Adrenal gland (tissue), 12 donors: ENCODE data around the gene ADGRL2. TPM values are rescaled to one million over a fixed set of nuclear protein-coding genes. Genes with fewer than 3 reads are reported as not detected.
"Not testable (repeated sequence)": the region's sequence is repeated elsewhere in the genome, so short reads cannot be mapped to it uniquely, and the experiment has no call there.

Source experiments
- DNase-seq, 7 donors: peaks; one replicate each; pipeline ENCODE4 v3.0.0-alpha.2; 2019 to 2020
- H3K27ac ChIP-seq, 5 donors: fragments of 200-600 bp; sonication (generic) in 4 of 5; 1 replicate in 3 of 5; 2 replicates in 2 of 5; pipeline versions ENCODE4 v1.5.1 to v1.8.0; 2016 to 2020; ENCODE audit warnings: mild to moderate bottlenecking in 1 of 5
- H3K27me3 ChIP-seq: fragments of 200-600 bp; 2 replicates; pipeline ENCODE4 v1.8.0; 2021
- H3K36me3 ChIP-seq, 2 donors: fragments of 200-600 bp; replicated peaks in 1 of 2; 1 replicate in 1 of 2; 2 replicates in 1 of 2; pipeline versions ENCODE4 v1.5.1 to v1.8.0; 2018 to 2022
- H3K4me1 ChIP-seq, 2 donors: fragments of 200-600 bp; replicated peaks in 1 of 2; 1 replicate in 1 of 2; 2 replicates in 1 of 2; pipeline versions ENCODE4 v1.5.1 to v1.8.0; 2018 to 2021
- H3K4me3 ChIP-seq, 4 donors: fragments of 200-600 bp; sonication (generic) in 3 of 4; one replicate each; pipeline ENCODE4 v1.5.1; 2016 to 2018
- H3K9me3 ChIP-seq, 3 donors: fragments of 200-600 bp; sonication (generic) in 1 of 3; replicated peaks in 1 of 3; 1 replicate in 2 of 3; 2 replicates in 1 of 3; pipeline versions ENCODE4 v1.5.1 to v1.8.0; 2016 to 2021
- CTCF ChIP-seq, 6 experiments: fragments of 450-650 bp in 4 of 6; fragments of 200-600 bp in 2 of 6; sonication (generic) in 1 of 6; IDR thresholded peaks; 1 replicate in 5 of 6; 2 replicates in 1 of 6; pipeline versions ENCODE4 v1.5.1 to v1.8.0; 2016 to 2021; ENCODE audit warnings: antibody characterized with exemption in 6 of 6, mild to moderate bottlenecking in 2 of 6, moderate library complexity in 1 of 6
- POLR2A ChIP-seq, 2 donors: fragments of 450-650 bp; IDR thresholded peaks; one replicate each; pipeline ENCODE4 v1.6.1; 2017; ENCODE audit warnings: antibody characterized with exemption in 2 of 2, mild to moderate bottlenecking in 2 of 2, moderate library complexity in 1 of 2
- WGBS, 4 donors: extraction: QIAGEN DNeasy Blood & Tissue Kit in 2 of 4; methylation state at CpG; one replicate each; pipeline versions ENCODE4 v1.1.5 to v1.1.7; 2013 to 2017; 5-methylcytosine and 5-hydroxymethylcytosine counted together
- intact Hi-C, 2 donors: fragments of 100-400 bp; cut with DNase I; formaldehyde crosslinking; loops; one replicate each; pipeline versions ENCODE4 v1.14.1 to v1.15.0; 2022 to 2023
- polyA plus RNA-seq, 3 donors: library from polyadenylated mRNA; stranded (reverse); fragments of 200-250 nt in 2 of 3; fragments of 350-450 nt in 1 of 3; fragmentation: Illumina TruSeq in 1 of 3; extraction: RNeasy Lipid Tissue Mini Kit (QIAGEN cat#74804) in 1 of 3; gene quantifications; one replicate each; pipeline ENCODE4 v1.2.3, GENCODE V29; 2013 to 2014
- total RNA-seq, 9 donors: library from RNA; depleted of rRNA in 4 of 9; stranded (reverse); fragments of >200 nt in 4 of 9; fragments of 120-200 nt in 1 of 9; fragmentation: NEBNext Ultra II Directional in 1 of 9; extraction: Animal tissue kit (Norgen Biotek cat#: 25700) in 1 of 9; gene quantifications; one replicate each; pipeline versions ENCODE4 v1.1.0 to v1.2.4, GENCODE V29; 2013 to 2023
- donor health status: healthy with polysubstance abuse.
- donor health status: Bipolar disorder and iron deficiency.
- donor health status: DM: yes; HTN: yes; CAD: no.
- donor health status: DM: no; HTN: no; CAD: no.
- donor health status: DM: no; HTN: no; CAD: no.
- donor health status: DM: yes; HTN: yes; CAD: no.

ADGRL2 gene
- total and polyA plus RNA-seq, 12 donors = 24.2 to 170 (median 58.9) TPM

DNA sequence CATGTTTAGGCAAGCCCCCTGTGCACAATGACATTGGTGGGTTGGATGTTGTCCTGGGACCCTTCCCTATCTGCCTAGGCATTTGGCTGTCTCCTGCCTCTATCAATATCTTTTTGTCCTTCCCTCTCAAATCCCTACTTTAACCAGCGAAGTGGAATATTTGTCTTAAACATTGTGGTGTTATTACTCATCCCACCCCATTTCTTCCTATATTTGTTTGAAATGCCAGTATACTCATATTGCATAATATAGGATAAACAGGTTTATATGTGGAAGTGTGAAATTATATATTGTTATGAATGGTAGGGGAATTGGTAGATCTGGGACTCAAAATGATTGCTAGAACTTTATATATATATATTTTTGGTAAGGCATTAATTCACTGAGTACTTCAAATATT is 80.0 kb downstream of the ADGRL2 start:
- Histone ChIP-seq H3K4me1 (peaks cover 15 to 51% of the 10 kb centered on the region in 2 donors), H3K27ac (no peak overlapping the region), H3K4me3 (no peak overlapping the region), H3K36me3 (no peaks in the 10 kb centered on the region), H3K27me3 (no peaks in the 10 kb centered on the region), H3K9me3 (peaks cover 0 to 10% (median 0%) of the 10 kb centered on the region in 3 donors)
- intact Hi-C loops = no loop called here
- WGBS, 4 donors = 95 to 100% (median 97%) methylated on average over 1 of the region's 1 CpG
- no peak for TF ChIP-seq POLR2A (IDR thresholded peaks at IDR 0.05)
- TF ChIP-seq CTCF (IDR thresholded peaks at IDR 0.05) = no peak
- no peak for DNase-seq

GRCh38 chr1:81885291-81885690 is 84.6 kb downstream of the ADGRL2 start:
- TF ChIP-seq POLR2A (IDR thresholded peaks at IDR 0.05) = no peak
- TF ChIP-seq CTCF (IDR thresholded peaks at IDR 0.05) = no peak
- intact Hi-C loops = no loop called here
- Histone ChIP-seq H3K4me3 (no peak overlapping the region), H3K27ac (no peak overlapping the region), H3K36me3 (no peaks in the 10 kb centered on the region), H3K4me1 (peaks cover 0 to 20% of the 10 kb centered on the region in 2 donors), H3K9me3 (no peaks in the 10 kb centered on the region), H3K27me3 (no peaks in the 10 kb centered on the region)
- DNase-seq = no peak
- WGBS, 4 donors = 86 to 89% (median 87%) methylated on average over 4 of the region's 4 CpGs

DNA sequence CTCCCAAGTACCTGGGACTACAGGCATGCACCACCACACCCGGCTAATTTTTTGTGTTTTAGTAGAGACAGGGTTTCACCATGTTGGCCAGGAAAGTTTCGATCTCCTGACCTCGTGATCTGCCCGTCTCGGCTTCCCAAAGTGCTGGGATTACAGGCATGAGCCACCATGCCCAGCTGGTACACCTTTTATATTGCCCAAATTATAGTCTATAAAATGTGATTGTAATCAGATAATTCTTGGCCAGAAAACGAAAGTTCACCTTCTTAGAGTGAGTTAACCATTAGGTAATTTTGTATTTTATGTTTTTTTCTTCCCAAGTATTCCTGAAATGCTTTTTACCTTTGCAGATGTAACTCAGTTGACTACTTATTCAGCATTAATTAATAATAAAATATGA is 85.6 kb downstream of the ADGRL2 start:
- DNase-seq, H3K27ac ChIP-seq, H3K9me3 ChIP-seq, H3K36me3 ChIP-seq, intact Hi-C loops, H3K4me3 ChIP-seq, H3K27me3 ChIP-seq: not testable (repeated sequence)
- 87 to 95% (median 93%) methylated on average over 6 of the region's 6 CpGs for WGBS, 4 donors
- peaks cover 0 to 20% of the 10 kb centered on the region in 2 donors for H3K4me1 ChIP-seq

DNA sequence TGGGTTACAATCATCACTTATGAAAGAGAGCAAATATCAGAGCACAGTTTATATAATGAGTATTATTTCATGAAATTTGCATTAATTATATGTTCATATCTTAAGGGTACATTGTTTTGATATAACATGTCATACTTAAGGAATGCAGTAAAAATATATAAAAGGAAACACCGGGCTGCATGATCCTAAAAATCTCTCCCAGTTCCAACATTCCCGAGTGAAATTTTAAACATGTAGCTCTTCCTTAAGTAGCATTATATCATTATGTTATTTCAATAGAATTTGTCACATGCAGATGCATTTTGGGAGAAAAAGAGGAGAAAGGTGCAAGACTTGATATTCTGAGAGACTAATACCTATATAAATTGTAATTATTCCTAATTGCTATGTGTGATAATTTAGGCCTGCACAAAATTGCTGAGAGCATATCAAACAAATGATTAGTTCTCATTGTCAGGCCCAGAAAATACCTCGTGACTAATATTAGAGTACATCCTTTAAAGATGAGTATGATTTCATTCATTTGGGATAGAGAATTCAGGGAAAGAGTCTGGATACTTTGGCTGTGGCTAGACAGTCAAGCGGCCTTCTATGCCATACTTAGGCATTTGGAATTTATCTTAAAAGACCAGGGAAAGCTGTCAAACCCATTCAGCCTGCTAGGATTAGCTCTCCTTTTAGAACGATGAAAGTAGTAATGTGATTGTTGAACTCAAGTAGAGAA is 86.8 kb downstream of the ADGRL2 start:
- H3K27ac ChIP-seq = no peak overlapping the region
- peaks cover 0 to 8% of the 10 kb centered on the region in 2 donors for H3K4me1 ChIP-seq
- intact Hi-C loops = no loop called here
- no peak for DNase-seq
- H3K4me3 ChIP-seq = no peak overlapping the region
- H3K36me3 ChIP-seq = no peaks in the 10 kb centered on the region
- H3K9me3 ChIP-seq = no peaks in the 10 kb centered on the region
- TF ChIP-seq CTCF (IDR thresholded peaks at IDR 0.05) = no peak
- no peak for TF ChIP-seq POLR2A (IDR thresholded peaks at IDR 0.05)
- H3K27me3 ChIP-seq = no peaks in the 10 kb centered on the region
- 59 to 67% (median 66%) methylated on average over 5 of the region's 5 CpGs for WGBS, 4 donors

DNA sequence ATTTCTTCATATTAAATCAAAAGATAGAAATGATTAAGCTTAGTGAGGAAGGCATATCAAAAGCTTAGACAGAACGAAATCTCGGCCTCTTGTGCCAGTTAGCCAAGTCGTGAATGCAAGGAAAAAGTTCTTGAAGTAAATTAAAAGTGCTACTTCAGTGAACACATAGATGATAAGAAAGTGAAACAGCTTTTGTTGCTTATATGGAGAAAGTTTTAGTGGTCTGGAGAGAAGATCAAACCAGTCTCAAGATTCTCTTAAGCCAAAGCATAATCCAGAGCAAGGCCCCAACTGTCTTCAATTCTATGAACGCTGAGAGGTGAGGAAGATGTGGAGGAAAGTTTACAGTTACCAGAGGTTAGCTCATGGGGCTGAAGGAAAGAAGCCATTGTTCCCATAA is 88.4 kb downstream of the ADGRL2 start:
- WGBS, 4 donors = 84 to 94% (median 93%) methylated on average over 4 of the region's 4 CpGs
- H3K4me1 ChIP-seq = peaks cover 6 to 19% of the 10 kb centered on the region in 2 donors
- H3K27me3 ChIP-seq = no peaks in the 10 kb centered on the region
- DNase-seq = no peak
- TF ChIP-seq POLR2A (IDR thresholded peaks at IDR 0.05) (no peak), CTCF (IDR thresholded peaks at IDR 0.05) (no peak)
- H3K4me3 ChIP-seq = no peak overlapping the region
- H3K27ac ChIP-seq = no peak overlapping the region
- intact Hi-C loops = no loop called here
- H3K9me3 ChIP-seq = no peaks in the 10 kb centered on the region
- no peaks in the 10 kb centered on the region for H3K36me3 ChIP-seq
